Mesothelial cell of epicardium (in vitro differentiated cells): Measurements from ENCODE around the gene TMEM150B. TPM values are rescaled to one million over a fixed set of nuclear protein-coding genes. Genes with fewer than 3 reads are reported as not detected.

Experiments used
- DNase-seq, 2 experiments: peaks; one replicate each; pipeline ENCODE4 v3.0.0; 2021; ENCODE audit warnings: low spot score in 2 of 2; ENCODE audit not compliant: unreplicated experiment in 2 of 2
- H3K27ac Mint-ChIP-seq: 2 replicates; pipeline ENCODE4 v1.8.0; 2021; ENCODE audit warnings: mixed read lengths
- H3K27me3 Mint-ChIP-seq: 2 replicates; pipeline ENCODE4 v1.8.0; 2021; ENCODE audit warnings: low read depth, mixed read lengths
- H3K36me3 Mint-ChIP-seq: 2 replicates; pipeline ENCODE4 v1.8.0; 2021; ENCODE audit warnings: mixed read lengths
- H3K4me1 Mint-ChIP-seq: 2 replicates; pipeline ENCODE4 v1.8.0; 2021; ENCODE audit warnings: mixed read lengths
- H3K4me3 Mint-ChIP-seq: 2 replicates; pipeline ENCODE4 v1.8.0; 2021; ENCODE audit warnings: mild to moderate bottlenecking, moderate library complexity, mixed read lengths
- H3K9me3 Mint-ChIP-seq: 2 replicates; pipeline ENCODE4 v1.8.0; 2021; ENCODE audit warnings: mixed read lengths
- CTCF ChIP-seq: fragments of 200-600 bp; sonication (generic); IDR thresholded peaks from one replicate; pipeline ENCODE4 v1.5.0; 2021; ENCODE audit warnings: antibody characterized with exemption; ENCODE audit not compliant: unreplicated experiment
- total RNA-seq: library from RNA; stranded (reverse); gene quantifications from 3 replicates; pipeline ENCODE4 v1.2.1, GENCODE V29; 2021

TMEM150B gene
- total RNA-seq, 1 donor from 2014 or later = not detected

GRCh38 chr19:55312621-55313512 lies 12.3 kb downstream of the TMEM150B start:
- Mint-ChIP-seq H3K4me3 (no peak overlapping the region), H3K9me3 (no peaks in the 10 kb centered on the region), H3K4me1 (peaks cover 6% of the 10 kb centered on the region), H3K27ac (peak overlapping the region; percentile 37), H3K27me3 (no peaks in the 10 kb centered on the region), H3K36me3 (peaks cover 14% of the 10 kb centered on the region)
- TF ChIP-seq CTCF = no peak
- no peak for DNase-seq

- no peak for TF ChIP-seq CTCF
- Mint-ChIP-seq H3K4me1 (peaks cover 6% of the 10 kb centered on the region), H3K27me3 (no peaks in the 10 kb centered on the region), H3K4me3 (no peak overlapping the region), H3K9me3 (no peaks in the 10 kb centered on the region), H3K27ac (no peak overlapping the region), H3K36me3 (peaks cover 17% of the 10 kb centered on the region)
- no peak for DNase-seq
Observed at GRCh38 chr19:55311797-55312196, 13.3 kb downstream of the TMEM150B start.

- H3K27me3 Mint-ChIP-seq = no peaks in the 10 kb centered on the region
- no peak overlapping the region for H3K27ac Mint-ChIP-seq
- peaks cover 19% of the 10 kb centered on the region for H3K36me3 Mint-ChIP-seq
- peaks cover 6% of the 10 kb centered on the region for H3K4me1 Mint-ChIP-seq
- no peak for TF ChIP-seq CTCF
- no peak for DNase-seq
- H3K4me3 Mint-ChIP-seq = no peak overlapping the region
- H3K9me3 Mint-ChIP-seq = no peaks in the 10 kb centered on the region
Observed at GRCh38 chr19:55311397-55311796, 13.7 kb downstream of the TMEM150B start.

DNA sequence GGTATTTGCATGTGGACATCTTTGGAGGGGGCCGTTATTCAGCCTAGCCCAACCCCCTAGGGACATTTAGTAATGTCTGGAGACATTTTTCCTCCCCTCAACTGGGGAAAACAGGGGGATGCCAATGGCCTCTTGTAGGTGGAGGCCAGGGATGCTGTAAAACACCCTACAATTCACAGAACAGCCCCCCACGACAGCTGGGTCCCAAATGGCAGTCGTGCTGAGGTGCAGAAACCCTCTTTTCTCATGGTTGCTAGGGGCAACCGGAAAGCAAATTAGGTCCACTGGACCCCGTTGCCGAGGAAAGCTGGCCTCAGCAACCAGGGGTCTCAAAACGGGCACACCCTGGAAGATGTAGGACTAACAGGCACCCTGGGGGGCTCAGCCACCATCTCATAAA lies 14.6 kb downstream of the TMEM150B start:
- Mint-ChIP-seq H3K4me3 (no peak overlapping the region), H3K9me3 (no peaks in the 10 kb centered on the region), H3K36me3 (peaks cover 21% of the 10 kb centered on the region), H3K27ac (no peak overlapping the region), H3K4me1 (peaks cover 6% of the 10 kb centered on the region), H3K27me3 (no peaks in the 10 kb centered on the region)
- no peak for TF ChIP-seq CTCF
- no peak for DNase-seq

DNA sequence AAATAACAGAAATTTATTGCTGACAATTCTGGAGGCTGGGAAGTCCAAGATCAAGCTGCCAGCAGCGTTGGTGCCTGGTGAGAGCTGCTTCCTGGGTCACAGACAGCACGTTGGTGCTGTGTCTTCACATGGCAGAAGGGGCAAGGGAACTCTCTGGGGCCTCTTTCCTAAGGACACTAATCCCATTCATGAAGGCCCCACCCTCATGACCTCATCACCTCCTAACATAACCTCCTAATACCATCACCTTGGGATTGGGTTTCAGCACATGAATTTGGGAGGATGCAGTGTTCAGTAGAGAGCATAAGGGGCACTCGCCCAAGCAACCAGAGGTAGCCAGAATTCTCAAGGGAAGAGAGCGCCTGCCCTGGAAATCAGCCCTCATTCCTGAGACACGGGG lies 15.7 kb downstream of the TMEM150B start:
- H3K27me3 Mint-ChIP-seq = no peaks in the 10 kb centered on the region
- H3K4me3 Mint-ChIP-seq = no peak overlapping the region
- DNase-seq = no peak
- H3K4me1 Mint-ChIP-seq = peaks cover 6% of the 10 kb centered on the region
- H3K27ac Mint-ChIP-seq = no peak overlapping the region
- H3K9me3 Mint-ChIP-seq = no peaks in the 10 kb centered on the region
- H3K36me3 Mint-ChIP-seq = peaks cover 24% of the 10 kb centered on the region
- no peak for TF ChIP-seq CTCF
